Measurements from ENCODE around the gene TUBA1C.
"Not testable (repeated sequence)": the region's sequence is repeated elsewhere in the genome, so short reads cannot be mapped to it uniquely, and the experiment has no call there.

TUBA1C gene

DNA sequence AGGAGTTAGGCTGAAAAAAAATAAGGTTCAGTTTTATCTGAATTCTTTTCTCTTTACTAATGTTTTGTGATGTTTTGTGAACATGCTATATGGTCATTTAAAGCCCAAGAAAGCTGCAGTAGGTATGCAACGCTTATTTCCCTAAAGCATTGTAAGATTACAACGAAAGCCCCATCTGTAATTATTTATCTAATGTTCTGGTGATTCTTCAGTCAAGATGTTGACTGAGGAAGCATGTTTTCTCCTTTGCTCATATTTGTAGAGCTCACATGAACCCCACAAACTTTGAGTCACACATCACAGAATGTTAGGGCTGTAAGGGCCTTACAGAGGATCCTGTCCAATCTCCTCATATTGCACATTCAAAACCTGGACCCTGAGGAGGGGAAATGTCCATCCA, 3.2 kb upstream of the TUBA1C start:
- H3K27ac ChIP-seq (ENCODE audit: insufficient read depth in 1 of 2, low read depth in 1 of 2, low read length in 2 of 2, poor library complexity in 1 of 2, severe bottlenecking in 2 of 2), result no peak overlapping the region
- DNase-seq, result no peak
- ChIA-PET POLR2A (no interaction called here), CTCF (no interaction called here)
- H3K9me3 ChIP-seq (ENCODE audit: control extremely low read depth in 1 of 5, control insufficient read depth in 4 of 5, insufficient read depth in 2 of 5, low read depth in 1 of 5, low read length in 4 of 5), result no peaks in the 10 kb centered on the region
- H3K4me1 ChIP-seq (ENCODE audit: control extremely low read depth in 1 of 4, control insufficient read depth in 4 of 4, insufficient read depth in 4 of 4, low read length in 3 of 4), result peaks cover 0 to 30% (median 15%) of the 10 kb centered on the region in 4 experiments
- WGBS (ENCODE audit: insufficient coverage), result 100% methylated on average over 2 of the region's 2 CpGs
- no peak overlapping the region for H3K4me3 ChIP-seq (ENCODE audit: control insufficient read depth in 1 of 7, extremely low read depth in 1 of 7, insufficient read depth in 4 of 7, low read depth in 2 of 7, low read length in 6 of 7)
- H3K36me3 ChIP-seq (ENCODE audit: control insufficient read depth in 4 of 4, insufficient read depth in 4 of 4, low read length in 3 of 4), result peaks cover 0 to under 1% (median 0%) of the 10 kb centered on the region in 4 experiments
- H3K27me3 ChIP-seq (replicated peaks in 2 of 5; ENCODE audit: control insufficient read depth in 4 of 5, insufficient read depth in 5 of 5, low read length in 4 of 5), result no peaks in the 10 kb centered on the region

DNA sequence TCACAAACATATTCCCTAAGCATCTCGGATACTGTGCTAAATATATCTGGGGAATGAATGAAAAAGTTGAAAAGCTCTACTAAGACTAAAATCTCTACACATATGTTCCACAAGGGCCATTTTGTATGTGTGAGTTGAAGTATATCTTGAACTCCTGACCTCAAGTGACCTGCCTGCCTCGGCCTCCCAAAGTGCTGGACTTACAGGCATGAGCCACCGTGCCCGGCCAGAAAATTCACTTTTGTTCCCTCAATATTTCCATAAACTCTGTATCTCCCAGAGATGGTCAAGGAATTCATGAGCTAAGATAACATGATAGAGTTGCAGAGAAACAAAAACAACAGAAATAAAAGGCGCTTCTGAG, 1.5 kb upstream of the TUBA1C start:
- Histone ChIP-seq H3K4me1 (ENCODE audit: control extremely low read depth in 1 of 4, control insufficient read depth in 4 of 4, insufficient read depth in 4 of 4, low read length in 3 of 4) (peaks cover 0 to 38% (median 26%) of the 10 kb centered on the region in 4 experiments), H3K36me3 (ENCODE audit: control insufficient read depth in 4 of 4, insufficient read depth in 4 of 4, low read length in 3 of 4) (peaks cover 0 to 12% (median 3%) of the 10 kb centered on the region in 4 experiments), H3K4me3 (ENCODE audit: control insufficient read depth in 1 of 7, extremely low read depth in 1 of 7, insufficient read depth in 4 of 7, low read depth in 2 of 7, low read length in 6 of 7) (peak overlapping the region in 1 of 7 experiments; percentile 89), H3K27me3 (replicated peaks in 2 of 5; ENCODE audit: control insufficient read depth in 4 of 5, insufficient read depth in 5 of 5, low read length in 4 of 5) (no peaks in the 10 kb centered on the region), H3K9me3 (ENCODE audit: control extremely low read depth in 1 of 5, control insufficient read depth in 4 of 5, insufficient read depth in 2 of 5, low read depth in 1 of 5, low read length in 4 of 5) (no peaks in the 10 kb centered on the region), H3K27ac (ENCODE audit: insufficient read depth in 1 of 2, low read depth in 1 of 2, low read length in 2 of 2, poor library complexity in 1 of 2, severe bottlenecking in 2 of 2) (no peak overlapping the region)
- ChIA-PET POLR2A (interaction anchor here (0.6 kb wide), 1 partner anchor 97 kb away, joined by 3 read pairs; no protein-coding TSS in a partner anchor), CTCF (interaction anchor here (1.3 to 1.6 kb wide), 5 partner anchors 15 to 30 kb away, joined by 3 to 6 read pairs (median 4); no protein-coding TSS in a partner anchor)
- WGBS (ENCODE audit: insufficient coverage), result no CpG with 5 or more reads among the region's 5 CpGs
- DNase-seq, result no peak

- Histone ChIP-seq H3K9me3 (ENCODE audit: control extremely low read depth in 1 of 5, control insufficient read depth in 4 of 5, insufficient read depth in 2 of 5, low read depth in 1 of 5, low read length in 4 of 5) (no peaks in the 10 kb centered on the region), H3K27ac (ENCODE audit: insufficient read depth in 1 of 2, low read depth in 1 of 2, low read length in 2 of 2, poor library complexity in 1 of 2, severe bottlenecking in 2 of 2) (peak overlapping the region in 1 of 2 experiments; percentile 92), H3K4me3 (ENCODE audit: control insufficient read depth in 1 of 7, extremely low read depth in 1 of 7, insufficient read depth in 4 of 7, low read depth in 2 of 7, low read length in 6 of 7) (peak overlapping the region; percentile 68 to 92 (median 89)), H3K4me1 (ENCODE audit: control extremely low read depth in 1 of 4, control insufficient read depth in 4 of 4, insufficient read depth in 4 of 4, low read length in 3 of 4) (peaks cover 0 to 45% (median 26%) of the 10 kb centered on the region in 4 experiments), H3K27me3 (replicated peaks in 2 of 5; ENCODE audit: control insufficient read depth in 4 of 5, insufficient read depth in 5 of 5, low read length in 4 of 5) (no peaks in the 10 kb centered on the region), H3K36me3 (ENCODE audit: control insufficient read depth in 4 of 4, insufficient read depth in 4 of 4, low read length in 3 of 4) (peaks cover 3 to 17% (median 4%) of the 10 kb centered on the region in 4 experiments)
- ChIA-PET POLR2A (interaction anchor here (0.5 to 0.9 kb wide), 2 partner anchors 17 to 133 kb away, joined by 3 to 5 read pairs; partner anchors contain the start of gene TUBA1B), CTCF (interaction anchor here (0.6 to 1.6 kb wide), 5 partner anchors 16 to 32 kb away, joined by 3 to 6 read pairs (median 4); no protein-coding TSS in a partner anchor)
- 0% methylated on average over 22 of the region's 35 CpGs for WGBS (ENCODE audit: insufficient coverage)
- DNase-seq, result peak in 2 of 3 donors; percentile 41 to 60
Measured at GRCh38 chr12:49264466-49264872, 413 bp upstream of the TUBA1C start.

- Histone ChIP-seq H3K4me1 (ENCODE audit: control extremely low read depth in 1 of 4, control insufficient read depth in 4 of 4, insufficient read depth in 4 of 4, low read length in 3 of 4) (peaks cover 0 to 41% (median 20%) of the 10 kb centered on the region in 4 experiments), H3K36me3 (ENCODE audit: control insufficient read depth in 4 of 4, insufficient read depth in 4 of 4, low read length in 3 of 4) (peaks cover 8 to 57% (median 32%) of the 10 kb centered on the region in 4 experiments)
- POLR2A ChIA-PET, result interaction anchor here (0.6 kb wide), 1 partner anchor 344 kb away, joined by 3 read pairs; no protein-coding TSS in a partner anchor
- not testable (repeated sequence) for H3K4me3 ChIP-seq (ENCODE audit: control insufficient read depth in 1 of 7, extremely low read depth in 1 of 7, insufficient read depth in 4 of 7, low read depth in 2 of 7, low read length in 6 of 7); H3K27me3 ChIP-seq (replicated peaks in 2 of 5; ENCODE audit: control insufficient read depth in 4 of 5, insufficient read depth in 5 of 5, low read length in 4 of 5); DNase-seq; H3K27ac ChIP-seq (ENCODE audit: insufficient read depth in 1 of 2, low read depth in 1 of 2, low read length in 2 of 2, poor library complexity in 1 of 2, severe bottlenecking in 2 of 2); H3K9me3 ChIP-seq (ENCODE audit: control extremely low read depth in 1 of 5, control insufficient read depth in 4 of 5, insufficient read depth in 2 of 5, low read depth in 1 of 5, low read length in 4 of 5)
- 100% methylated on average over 1 of the region's 6 CpGs for WGBS (ENCODE audit: insufficient coverage)
- CTCF ChIA-PET, result interaction anchor here (0.8 to 1.3 kb wide), 3 partner anchors 10 to 73 kb away, joined by 3 read pairs; partner anchors contain the start of gene PRPH
Measured at GRCh38 chr12:49269191-49269590, 4.3 kb downstream of the TUBA1C start.

DNA sequence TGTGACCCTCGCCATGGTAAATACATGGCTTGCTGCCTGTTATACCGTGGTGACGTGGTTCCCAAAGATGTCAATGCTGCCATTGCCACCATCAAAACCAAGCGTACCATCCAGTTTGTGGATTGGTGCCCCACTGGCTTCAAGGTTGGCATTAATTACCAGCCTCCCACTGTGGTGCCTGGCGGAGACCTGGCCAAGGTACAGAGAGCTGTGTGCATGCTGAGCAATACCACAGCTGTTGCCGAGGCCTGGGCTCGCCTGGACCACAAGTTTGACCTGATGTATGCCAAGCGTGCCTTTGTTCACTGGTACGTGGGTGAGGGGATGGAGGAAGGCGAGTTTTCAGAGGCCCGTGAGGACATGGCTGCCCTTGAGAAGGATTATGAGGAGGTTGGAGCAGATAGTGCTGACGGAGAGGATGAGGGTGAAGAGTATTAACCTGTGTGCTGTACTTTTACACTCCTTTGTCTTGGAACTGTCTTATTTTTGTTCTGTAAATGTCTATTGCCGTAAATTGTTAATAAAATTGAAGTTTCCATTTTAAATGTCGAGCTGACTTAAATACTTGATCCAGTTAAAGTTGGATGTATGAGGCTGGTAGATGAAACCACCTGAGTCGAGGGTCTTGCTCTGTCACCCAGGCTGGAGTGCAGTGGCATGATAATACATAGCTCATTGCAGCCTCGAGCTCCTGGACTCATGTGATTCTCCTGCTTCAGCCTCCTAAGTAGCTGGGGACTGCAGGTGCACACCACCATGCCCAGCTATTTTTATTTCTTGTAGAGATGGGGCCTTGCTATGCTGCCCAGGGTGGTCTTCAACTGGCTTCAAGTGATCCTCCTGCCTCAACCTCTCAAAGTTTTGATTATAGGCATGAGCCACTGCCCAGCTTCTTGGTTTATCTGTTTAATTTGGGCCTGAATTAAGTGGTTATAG, 8.2 kb downstream of the TUBA1C start:
- CTCF ChIA-PET, result interaction anchor here (1.0 kb wide), 2 partner anchors 14 to 74 kb away, joined by 3 to 5 read pairs; no protein-coding TSS in a partner anchor
- POLR2A ChIA-PET, result interaction anchor here (0.7 kb wide), 1 partner anchor 231 kb away, joined by 3 read pairs; no protein-coding TSS in a partner anchor
- 98% methylated on average over 8 of the region's 16 CpGs for WGBS (ENCODE audit: insufficient coverage)
- Histone ChIP-seq H3K27me3 (replicated peaks in 2 of 5; ENCODE audit: control insufficient read depth in 4 of 5, insufficient read depth in 5 of 5, low read length in 4 of 5) (no peaks in the 10 kb centered on the region), H3K27ac (ENCODE audit: insufficient read depth in 1 of 2, low read depth in 1 of 2, low read length in 2 of 2, poor library complexity in 1 of 2, severe bottlenecking in 2 of 2) (no peak overlapping the region), H3K4me3 (ENCODE audit: control insufficient read depth in 1 of 7, extremely low read depth in 1 of 7, insufficient read depth in 4 of 7, low read depth in 2 of 7, low read length in 6 of 7) (no peak overlapping the region), H3K4me1 (ENCODE audit: control extremely low read depth in 1 of 4, control insufficient read depth in 4 of 4, insufficient read depth in 4 of 4, low read length in 3 of 4) (peaks cover 0 to 10% (median 0%) of the 10 kb centered on the region in 4 experiments), H3K9me3 (ENCODE audit: control extremely low read depth in 1 of 5, control insufficient read depth in 4 of 5, insufficient read depth in 2 of 5, low read depth in 1 of 5, low read length in 4 of 5) (no peaks in the 10 kb centered on the region), H3K36me3 (ENCODE audit: control insufficient read depth in 4 of 4, insufficient read depth in 4 of 4, low read length in 3 of 4) (peaks cover 5 to 46% (median 31%) of the 10 kb centered on the region in 4 experiments)
- no peak for DNase-seq

- DNase-seq, result no peak
- peaks cover 0 to 2% (median 0%) of the 10 kb centered on the region in 4 experiments for H3K4me1 ChIP-seq (ENCODE audit: control extremely low read depth in 1 of 4, control insufficient read depth in 4 of 4, insufficient read depth in 4 of 4, low read length in 3 of 4)
- H3K27me3 ChIP-seq (replicated peaks in 2 of 5; ENCODE audit: control insufficient read depth in 4 of 5, insufficient read depth in 5 of 5, low read length in 4 of 5), result no peaks in the 10 kb centered on the region
- WGBS (ENCODE audit: insufficient coverage), result 97% methylated on average over 4 of the region's 6 CpGs
- POLR2A ChIA-PET, result interaction anchor here (0.7 kb wide), 1 partner anchor 230 kb away, joined by 3 read pairs; no protein-coding TSS in a partner anchor
- no peak overlapping the region for H3K4me3 ChIP-seq (ENCODE audit: control insufficient read depth in 1 of 7, extremely low read depth in 1 of 7, insufficient read depth in 4 of 7, low read depth in 2 of 7, low read length in 6 of 7)
- no peaks in the 10 kb centered on the region for H3K9me3 ChIP-seq (ENCODE audit: control extremely low read depth in 1 of 5, control insufficient read depth in 4 of 5, insufficient read depth in 2 of 5, low read depth in 1 of 5, low read length in 4 of 5)
- no peak overlapping the region for H3K27ac ChIP-seq (ENCODE audit: insufficient read depth in 1 of 2, low read depth in 1 of 2, low read length in 2 of 2, poor library complexity in 1 of 2, severe bottlenecking in 2 of 2)
- CTCF ChIA-PET, result interaction anchor here (1.0 to 4.6 kb wide), 4 partner anchors 11 to 73 kb away, joined by 3 to 27 read pairs (median 6); no protein-coding TSS in a partner anchor
- peaks cover 5 to 46% (median 29%) of the 10 kb centered on the region in 4 experiments for H3K36me3 ChIP-seq (ENCODE audit: control insufficient read depth in 4 of 4, insufficient read depth in 4 of 4, low read length in 3 of 4)
Measured at GRCh38 chr12:49273726-49274395, 9.0 kb downstream of the TUBA1C start.

All from common myeloid progenitor, CD34-positive (primary cell).